ENCODE data around the gene VAMP1.

Gene VAMP1

DNA sequence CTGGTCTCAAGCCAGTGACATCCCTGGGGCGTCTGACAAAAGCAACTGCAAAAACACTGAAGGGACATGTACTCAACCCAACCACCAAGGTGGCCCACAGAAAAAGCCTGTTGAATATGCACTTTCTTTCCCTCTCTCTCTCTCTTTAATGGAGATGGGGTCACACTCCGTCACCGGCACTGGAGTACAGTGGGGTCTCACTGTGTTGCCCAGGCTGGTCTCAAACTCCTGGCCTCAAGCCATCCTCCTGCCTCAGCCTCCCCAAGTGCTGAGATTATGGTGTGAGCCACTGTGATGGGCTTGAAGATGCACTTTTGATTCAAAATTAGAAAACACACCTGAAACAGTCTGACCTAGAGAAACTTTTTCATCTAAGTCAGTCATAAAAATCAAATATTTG lies 32.9 kb downstream of the VAMP1 start:
- Histone ChIP-seq H3K4me2 (ENCODE audit: low read length) (no peak overlapping the region), H3K9ac (no peak overlapping the region), H3K27me3 (ENCODE audit: control insufficient read depth, insufficient read depth, low read length) (no peaks in the 10 kb centered on the region), H3K4me1 (no peaks in the 10 kb centered on the region), H3K4me3 (ENCODE audit: low read depth, low read length) (no peak overlapping the region), H3K79me2 (no peaks in the 10 kb centered on the region), H3K36me3 (ENCODE audit: control insufficient read depth, insufficient read depth, low read length) (no peaks in the 10 kb centered on the region), H3K9me3 (ENCODE audit: control insufficient read depth, low read length) (no peaks in the 10 kb centered on the region), H3K27ac (no peak overlapping the region), H2AFZ (no peak overlapping the region)
- TF ChIP-seq, protein P1, sequence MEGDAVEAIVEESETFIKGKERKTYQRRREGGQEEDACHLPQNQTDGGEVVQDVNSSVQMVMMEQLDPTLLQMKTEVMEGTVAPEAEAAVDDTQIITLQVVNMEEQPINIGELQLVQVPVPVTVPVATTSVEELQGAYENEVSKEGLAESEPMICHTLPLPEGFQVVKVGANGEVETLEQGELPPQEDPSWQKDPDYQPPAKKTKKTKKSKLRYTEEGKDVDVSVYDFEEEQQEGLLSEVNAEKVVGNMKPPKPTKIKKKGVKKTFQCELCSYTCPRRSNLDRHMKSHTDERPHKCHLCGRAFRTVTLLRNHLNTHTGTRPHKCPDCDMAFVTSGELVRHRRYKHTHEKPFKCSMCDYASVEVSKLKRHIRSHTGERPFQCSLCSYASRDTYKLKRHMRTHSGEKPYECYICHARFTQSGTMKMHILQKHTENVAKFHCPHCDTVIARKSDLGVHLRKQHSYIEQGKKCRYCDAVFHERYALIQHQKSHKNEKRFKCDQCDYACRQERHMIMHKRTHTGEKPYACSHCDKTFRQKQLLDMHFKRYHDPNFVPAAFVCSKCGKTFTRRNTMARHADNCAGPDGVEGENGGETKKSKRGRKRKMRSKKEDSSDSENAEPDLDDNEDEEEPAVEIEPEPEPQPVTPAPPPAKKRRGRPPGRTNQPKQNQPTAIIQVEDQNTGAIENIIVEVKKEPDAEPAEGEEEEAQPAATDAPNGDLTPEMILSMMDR (IDR thresholded peaks at IDR 0.05), result no peak

DNA sequence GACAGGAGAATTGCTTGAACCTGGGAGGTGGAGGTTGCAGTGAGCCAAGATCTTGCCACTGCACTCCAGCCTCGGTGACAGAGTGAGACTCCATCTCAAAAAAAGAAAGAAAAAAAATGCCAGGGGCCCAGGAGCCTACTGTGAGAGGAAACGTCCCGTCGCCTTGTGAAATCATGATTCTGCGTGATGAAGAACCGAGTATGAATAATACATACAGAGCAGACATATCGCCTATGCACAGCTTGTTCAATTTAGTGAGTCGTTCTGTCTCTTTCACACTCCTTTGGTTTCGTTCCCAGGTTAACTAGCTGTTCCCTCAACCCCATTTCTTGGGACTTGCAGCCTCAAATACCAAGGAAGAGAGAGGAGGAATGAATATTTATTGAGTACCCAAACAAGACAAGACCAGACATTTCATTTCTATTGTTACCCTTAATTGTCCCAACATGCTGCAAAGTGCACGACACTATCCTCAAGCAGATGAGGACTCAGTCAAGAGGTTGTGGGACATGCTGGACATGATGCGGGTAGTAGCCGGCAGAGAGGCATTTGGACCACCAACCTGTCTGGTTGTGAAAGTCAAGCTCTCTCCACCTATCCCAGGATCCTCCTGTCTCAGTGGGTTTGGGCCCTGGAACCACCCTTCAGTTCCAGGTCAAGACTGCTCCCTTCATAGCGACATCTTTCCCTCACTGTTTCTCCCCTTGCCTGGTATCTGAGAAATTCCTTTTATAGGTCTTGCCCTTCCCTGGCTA lies 34.3 kb downstream of the VAMP1 start:
- H3K27ac ChIP-seq, result no peak overlapping the region
- no peak overlapping the region for H3K4me2 ChIP-seq (ENCODE audit: low read length)
- H3K4me1 ChIP-seq, result no peaks in the 10 kb centered on the region

DNA sequence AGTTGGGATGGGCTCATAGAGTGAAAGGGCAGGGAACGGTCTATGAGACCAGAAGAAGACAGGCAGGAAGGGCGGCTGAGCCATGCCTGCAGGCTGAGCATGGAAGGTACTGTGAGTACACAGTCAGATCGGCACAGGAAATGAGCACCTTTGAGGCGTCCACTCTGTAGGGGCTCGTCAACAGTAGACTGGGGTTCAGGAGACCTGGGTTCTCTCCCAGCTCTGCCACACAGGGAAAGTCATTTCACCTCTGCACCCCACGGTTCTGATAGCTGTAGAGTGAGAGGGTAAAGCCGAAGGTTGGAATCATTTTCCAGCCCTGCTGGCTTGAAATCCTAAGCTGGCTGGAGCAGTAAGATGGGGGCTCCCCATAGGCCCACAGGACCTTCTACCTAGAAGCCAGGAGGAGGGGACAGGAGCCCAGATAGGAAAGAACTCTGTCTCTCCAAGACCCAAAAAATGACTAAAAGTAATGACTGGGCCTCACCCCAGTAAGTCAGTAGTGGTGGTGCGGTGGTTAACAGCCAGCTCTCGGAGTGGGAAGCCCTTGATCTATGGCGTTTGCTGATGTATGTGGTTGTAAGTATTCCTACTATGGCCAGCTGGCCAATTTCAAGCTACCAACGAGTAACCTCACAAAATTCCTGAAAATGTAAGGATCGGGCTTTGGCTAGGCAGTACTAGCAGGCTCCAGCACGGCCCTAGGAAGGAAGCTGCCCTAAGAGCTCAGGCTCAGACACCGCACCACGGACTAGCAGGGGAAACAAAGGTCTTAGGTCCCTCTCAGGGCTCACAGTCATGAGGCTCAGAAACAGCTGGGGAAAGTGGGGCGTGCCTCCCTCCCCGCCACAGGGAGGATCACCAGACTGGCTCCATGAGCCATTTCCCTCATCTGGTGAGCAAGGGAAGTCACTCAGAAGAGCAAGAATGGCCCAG lies 36.0 kb downstream of the VAMP1 start:
- H3K27ac ChIP-seq, result no peak overlapping the region
- no peaks in the 10 kb centered on the region for H3K36me3 ChIP-seq (ENCODE audit: control insufficient read depth, insufficient read depth, low read length)
- H3K27me3 ChIP-seq (ENCODE audit: control insufficient read depth, insufficient read depth, low read length), result no peaks in the 10 kb centered on the region
- TF ChIP-seq, protein P1 (IDR thresholded peaks at IDR 0.05), result no peak
- H3K79me2 ChIP-seq, result no peaks in the 10 kb centered on the region
- H3K9ac ChIP-seq, result no peak overlapping the region
- H3K4me2 ChIP-seq (ENCODE audit: low read length), result no peak overlapping the region
- H2AFZ ChIP-seq, result no peak overlapping the region
- H3K4me3 ChIP-seq (ENCODE audit: low read depth, low read length), result no peak overlapping the region
- no peaks in the 10 kb centered on the region for H3K9me3 ChIP-seq (ENCODE audit: control insufficient read depth, low read length)
- H3K4me1 ChIP-seq, result no peaks in the 10 kb centered on the region

More for the DNA sequence above, 34.3 kb downstream of the VAMP1 start:
- Histone ChIP-seq H3K9me3 (ENCODE audit: control insufficient read depth, low read length) (no peaks in the 10 kb centered on the region), H3K9ac (no peak overlapping the region), H2AFZ (no peak overlapping the region), H3K79me2 (no peaks in the 10 kb centered on the region), H3K36me3 (ENCODE audit: control insufficient read depth, insufficient read depth, low read length) (no peaks in the 10 kb centered on the region), H3K27me3 (ENCODE audit: control insufficient read depth, insufficient read depth, low read length) (no peaks in the 10 kb centered on the region), H3K4me3 (ENCODE audit: low read depth, low read length) (no peak overlapping the region)
- TF ChIP-seq, protein P1 (IDR thresholded peaks at IDR 0.05), result no peak

DNA sequence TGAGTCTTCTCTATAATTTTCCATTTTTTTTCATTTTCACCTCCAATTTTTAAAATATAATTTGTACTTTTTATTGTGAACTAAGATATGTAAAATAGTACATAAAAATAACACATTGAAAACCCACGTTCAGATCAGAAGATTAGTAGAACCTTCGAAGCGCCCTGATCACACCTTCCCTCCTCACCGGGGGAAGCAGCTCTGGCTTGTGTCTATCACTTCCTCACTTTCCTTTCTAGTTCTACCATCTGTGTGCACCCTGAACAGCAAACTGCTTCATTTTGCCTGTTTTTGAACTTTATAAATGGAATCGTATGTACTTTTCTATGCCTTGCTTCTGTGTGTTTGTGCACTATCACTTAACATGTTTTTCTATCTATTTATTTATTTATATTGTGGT lies 37.5 kb downstream of the VAMP1 start:
- no peak overlapping the region for H3K27ac ChIP-seq
- H3K36me3 ChIP-seq (ENCODE audit: control insufficient read depth, insufficient read depth, low read length), result no peaks in the 10 kb centered on the region
- no peaks in the 10 kb centered on the region for H3K9me3 ChIP-seq (ENCODE audit: control insufficient read depth, low read length)
- H3K27me3 ChIP-seq (ENCODE audit: control insufficient read depth, insufficient read depth, low read length), result no peaks in the 10 kb centered on the region
- H3K4me1 ChIP-seq, result no peaks in the 10 kb centered on the region
- no peaks in the 10 kb centered on the region for H3K79me2 ChIP-seq
- H3K4me2 ChIP-seq (ENCODE audit: low read length), result no peak overlapping the region
- no peak overlapping the region for H2AFZ ChIP-seq
- TF ChIP-seq, protein P1 (IDR thresholded peaks at IDR 0.05), result no peak
- no peak overlapping the region for H3K9ac ChIP-seq
- no peak overlapping the region for H3K4me3 ChIP-seq (ENCODE audit: low read depth, low read length)

All from parathyroid adenoma (tissue), 2 donors.